ENCODE measurements around the gene BIRC2.

BIRC2 gene

DNA sequence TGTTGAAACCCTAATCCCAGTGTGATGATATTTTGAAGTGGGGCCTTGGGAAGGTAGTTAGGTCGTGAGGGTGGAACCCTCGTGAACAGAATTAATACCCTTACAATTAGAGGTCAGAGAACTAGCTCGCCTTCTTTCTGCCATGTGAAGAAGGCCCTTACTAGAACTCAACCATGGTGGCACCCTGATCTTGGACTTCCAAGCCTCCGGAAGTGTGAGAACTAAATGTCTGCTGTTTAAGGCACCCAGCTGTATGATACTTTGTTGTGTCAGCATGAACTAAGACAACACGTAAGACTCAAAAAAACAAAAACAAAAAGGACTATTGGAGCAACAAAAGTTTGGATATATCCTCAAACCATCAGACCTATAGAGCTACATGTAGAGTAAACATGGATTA, 53.6 kb downstream of the BIRC2 start (continued):
- TF ChIP-seq ZSCAN23 (tag by site-specific recombination; IDR thresholded peaks at IDR 0.05) (no peak), ZNF169 (tag by site-specific recombination; IDR thresholded peaks at IDR 0.05) (no peak), ZNF248 (tag by site-specific recombination; IDR thresholded peaks at IDR 0.05) (no peak), ZNF600 (tag by site-specific recombination; IDR thresholded peaks at IDR 0.05) (no peak), OVOL3 (tag by site-specific recombination; IDR thresholded peaks at IDR 0.05) (no peak), GLI4 (tag by site-specific recombination; IDR thresholded peaks at IDR 0.05) (no peak), ZNF521 (tag by site-specific recombination; IDR thresholded peaks at IDR 0.05) (no peak)
- TF ChIP-seq, protein P1, sequence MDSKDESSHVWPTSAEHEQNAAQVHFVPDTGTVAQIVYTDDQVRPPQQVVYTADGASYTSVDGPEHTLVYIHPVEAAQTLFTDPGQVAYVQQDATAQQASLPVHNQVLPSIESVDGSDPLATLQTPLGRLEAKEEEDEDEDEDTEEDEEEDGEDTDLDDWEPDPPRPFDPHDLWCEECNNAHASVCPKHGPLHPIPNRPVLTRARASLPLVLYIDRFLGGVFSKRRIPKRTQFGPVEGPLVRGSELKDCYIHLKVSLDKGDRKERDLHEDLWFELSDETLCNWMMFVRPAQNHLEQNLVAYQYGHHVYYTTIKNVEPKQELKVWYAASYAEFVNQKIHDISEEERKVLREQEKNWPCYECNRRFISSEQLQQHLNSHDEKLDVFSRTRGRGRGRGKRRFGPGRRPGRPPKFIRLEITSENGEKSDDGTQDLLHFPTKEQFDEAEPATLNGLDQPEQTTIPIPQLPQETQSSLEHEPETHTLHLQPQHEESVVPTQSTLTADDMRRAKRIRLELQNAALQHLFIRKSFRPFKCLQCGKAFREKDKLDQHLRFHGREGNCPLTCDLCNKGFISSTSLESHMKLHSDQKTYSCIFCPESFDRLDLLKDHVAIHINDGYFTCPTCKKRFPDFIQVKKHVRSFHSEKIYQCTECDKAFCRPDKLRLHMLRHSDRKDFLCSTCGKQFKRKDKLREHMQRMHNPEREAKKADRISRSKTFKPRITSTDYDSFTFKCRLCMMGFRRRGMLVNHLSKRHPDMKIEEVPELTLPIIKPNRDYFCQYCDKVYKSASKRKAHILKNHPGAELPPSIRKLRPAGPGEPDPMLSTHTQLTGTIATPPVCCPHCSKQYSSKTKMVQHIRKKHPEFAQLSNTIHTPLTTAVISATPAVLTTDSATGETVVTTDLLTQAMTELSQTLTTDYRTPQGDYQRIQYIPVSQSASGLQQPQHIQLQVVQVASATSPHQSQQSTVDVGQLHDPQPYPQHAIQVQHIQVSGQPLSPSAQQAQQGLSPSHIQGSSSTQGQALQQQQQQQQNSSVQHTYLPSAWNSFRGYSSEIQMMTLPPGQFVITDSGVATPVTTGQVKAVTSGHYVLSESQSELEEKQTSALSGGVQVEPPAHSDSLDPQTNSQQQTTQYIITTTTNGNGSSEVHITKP (tag by site-specific recombination; IDR thresholded peaks at IDR 0.05), result no peak

DNA sequence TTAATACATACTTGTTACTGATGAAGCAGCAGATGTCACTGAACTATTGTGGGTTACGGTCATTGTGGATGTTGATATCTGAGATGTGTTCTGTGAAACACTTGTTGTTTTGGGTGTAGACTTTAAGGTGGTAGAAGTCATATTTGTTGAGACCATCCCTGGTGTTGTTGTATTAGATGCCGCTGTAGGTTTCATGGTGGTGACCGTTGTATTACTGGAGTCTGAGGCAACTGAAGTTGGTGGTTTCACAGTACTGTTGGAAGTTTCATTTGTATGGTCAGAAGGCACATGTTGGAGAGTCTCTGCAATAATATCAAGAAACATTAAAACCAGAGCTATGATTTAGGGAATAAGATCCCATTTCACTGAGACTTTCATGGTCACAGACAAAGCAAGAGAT, 54.9 kb downstream of the BIRC2 start:
- H3K36me3 ChIP-seq (ENCODE audit: control insufficient read depth in 2 of 2, insufficient read depth in 1 of 2, low read length in 2 of 2), result peaks cover 4 to 64% of the 10 kb centered on the region in 2 experiments; a peak in 2 of 3 replicates
- H3K4me1 ChIP-seq (ENCODE audit: control insufficient read depth, insufficient read depth, low read length), result no peaks in the 10 kb centered on the region
- H3K4me3 ChIP-seq (ENCODE audit: low read depth, low read length), result no peak overlapping the region
- H3K9me3 ChIP-seq (ENCODE audit: control insufficient read depth, insufficient read depth, low read depth, low read length), result no peaks in the 10 kb centered on the region
- CTCF ChIA-PET, result interaction anchor here (1.1 to 7.0 kb wide), 3 partner anchors 11 to 113 kb away, joined by 3 to 32 read pairs (median 4); no protein-coding TSS in a partner anchor
- no peak for TF ChIP-seq ZNF677 (tag by site-specific recombination; IDR thresholded peaks at IDR 0.05)
- TF ChIP-seq ZNF548 (tag by site-specific recombination; IDR thresholded peaks at IDR 0.05), result no peak
- H3K27ac ChIP-seq (ENCODE audit: extremely low read depth, low read depth, low read length), result no peak overlapping the region
- POLR2A ChIA-PET, result no interaction called here

DNA sequence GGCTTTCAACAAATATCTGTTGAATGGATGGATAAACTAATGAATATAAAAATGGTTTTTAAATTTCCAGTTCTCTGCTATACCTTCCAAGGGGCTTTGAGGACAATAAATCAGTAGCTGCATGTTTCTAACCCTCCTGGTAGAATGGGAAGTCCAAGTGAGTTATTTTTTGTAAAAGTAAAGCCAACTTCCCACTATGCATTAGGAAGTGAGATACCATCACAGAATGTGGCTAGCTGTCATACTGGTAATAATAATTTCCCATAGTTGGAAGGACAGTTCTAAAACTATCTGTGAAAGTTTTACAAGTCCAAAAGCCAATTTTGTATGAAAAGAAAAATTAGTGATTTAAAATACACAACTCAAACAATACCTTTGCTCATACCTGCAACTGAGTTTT, 55.5 kb downstream of the BIRC2 start:
- CTCF ChIA-PET, result interaction anchor here (7.0 kb wide), 1 partner anchor 12 kb away, joined by 32 read pairs; no protein-coding TSS in a partner anchor
- POLR2A ChIA-PET, result no interaction called here
- Histone ChIP-seq H3K36me3 (ENCODE audit: control insufficient read depth in 2 of 2, insufficient read depth in 1 of 2, low read length in 2 of 2) (peaks cover 4 to 58% of the 10 kb centered on the region in 2 experiments; a peak in 2 of 3 replicates), H3K9me3 (ENCODE audit: control insufficient read depth, insufficient read depth, low read depth, low read length) (no peaks in the 10 kb centered on the region), H3K4me3 (ENCODE audit: low read depth, low read length) (no peak overlapping the region), H3K27ac (ENCODE audit: extremely low read depth, low read depth, low read length) (no peak overlapping the region), H3K4me1 (ENCODE audit: control insufficient read depth, insufficient read depth, low read length) (no peaks in the 10 kb centered on the region)
- TF ChIP-seq, protein P2, sequence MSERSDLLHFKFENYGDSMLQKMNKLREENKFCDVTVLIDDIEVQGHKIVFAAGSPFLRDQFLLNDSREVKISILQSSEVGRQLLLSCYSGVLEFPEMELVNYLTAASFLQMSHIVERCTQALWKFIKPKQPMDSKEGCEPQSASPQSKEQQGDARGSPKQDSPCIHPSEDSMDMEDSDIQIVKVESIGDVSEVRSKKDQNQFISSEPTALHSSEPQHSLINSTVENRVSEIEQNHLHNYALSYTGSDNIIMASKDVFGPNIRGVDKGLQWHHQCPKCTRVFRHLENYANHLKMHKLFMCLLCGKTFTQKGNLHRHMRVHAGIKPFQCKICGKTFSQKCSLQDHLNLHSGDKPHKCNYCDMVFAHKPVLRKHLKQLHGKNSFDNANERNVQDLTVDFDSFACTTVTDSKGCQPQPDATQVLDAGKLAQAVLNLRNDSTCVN (tag by site-specific recombination; optimal IDR thresholded peaks at IDR 0.05), result no peak
- TF ChIP-seq, protein P3, sequence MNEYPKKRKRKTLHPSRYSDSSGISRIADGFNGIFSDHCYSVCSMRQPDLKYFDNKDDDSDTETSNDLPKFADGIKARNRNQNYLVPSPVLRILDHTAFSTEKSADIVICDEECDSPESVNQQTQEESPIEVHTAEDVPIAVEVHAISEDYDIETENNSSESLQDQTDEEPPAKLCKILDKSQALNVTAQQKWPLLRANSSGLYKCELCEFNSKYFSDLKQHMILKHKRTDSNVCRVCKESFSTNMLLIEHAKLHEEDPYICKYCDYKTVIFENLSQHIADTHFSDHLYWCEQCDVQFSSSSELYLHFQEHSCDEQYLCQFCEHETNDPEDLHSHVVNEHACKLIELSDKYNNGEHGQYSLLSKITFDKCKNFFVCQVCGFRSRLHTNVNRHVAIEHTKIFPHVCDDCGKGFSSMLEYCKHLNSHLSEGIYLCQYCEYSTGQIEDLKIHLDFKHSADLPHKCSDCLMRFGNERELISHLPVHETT (tag by site-specific recombination; IDR thresholded peaks at IDR 0.05), result no peak
- TF ChIP-seq ZBTB7A (tag by site-specific recombination; IDR thresholded peaks at IDR 0.05; ENCODE audit: low read depth) (no peak), ZNF350 (tag by site-specific recombination; IDR thresholded peaks at IDR 0.05) (no peak), SP2 (tag by site-specific recombination; IDR thresholded peaks at IDR 0.05) (no peak), SALL2 (tag by site-specific recombination; IDR thresholded peaks at IDR 0.05; ENCODE audit: borderline replicate concordance) (no peak), ZFP69B (tag by site-specific recombination; IDR thresholded peaks at IDR 0.05) (no peak), ZNF707 (tag by site-specific recombination; IDR thresholded peaks at IDR 0.05) (no peak)
